ENCODE results near the gene VSTM4.

GRCh38 chr10:49038711-49039110, 76.6 kb downstream of the VSTM4 start:
- TF ChIP-seq RAD21 (CRISPR knock-in tag; conservative IDR thresholded peaks at IDR 0.05 in 1 of 2, IDR thresholded peaks at IDR 0.05 in 1 of 2) (no peak), EZH2 (IDR thresholded peaks at IDR 0.05; ENCODE audit: borderline replicate concordance, low read depth, low read length) (no peak), RHOXF2B (CRISPR knock-in tag; conservative IDR thresholded peaks at IDR 0.05) (no peak)
- TF ChIP-seq, protein P1, sequence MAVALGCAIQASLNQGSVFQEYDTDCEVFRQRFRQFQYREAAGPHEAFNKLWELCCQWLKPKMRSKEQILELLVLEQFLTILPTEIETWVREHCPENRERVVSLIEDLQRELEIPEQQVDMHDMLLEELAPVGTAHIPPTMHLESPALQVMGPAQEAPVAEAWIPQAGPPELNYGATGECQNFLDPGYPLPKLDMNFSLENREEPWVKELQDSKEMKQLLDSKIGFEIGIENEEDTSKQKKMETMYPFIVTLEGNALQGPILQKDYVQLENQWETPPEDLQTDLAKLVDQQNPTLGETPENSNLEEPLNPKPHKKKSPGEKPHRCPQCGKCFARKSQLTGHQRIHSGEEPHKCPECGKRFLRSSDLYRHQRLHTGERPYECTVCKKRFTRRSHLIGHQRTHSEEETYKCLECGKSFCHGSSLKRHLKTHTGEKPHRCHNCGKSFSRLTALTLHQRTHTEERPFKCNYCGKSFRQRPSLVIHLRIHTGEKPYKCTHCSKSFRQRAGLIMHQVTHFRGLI (CRISPR knock-in tag; IDR thresholded peaks at IDR 0.05), result no peak
